GM18498 (cell line): ENCODE measurements around the gene PRAMEF5.
"Not testable (repeated sequence)": the region's sequence is repeated elsewhere in the genome, so short reads cannot be mapped to it uniquely, and the experiment has no call there.

Source experiments
- ATAC-seq: cut with Tn5 transposase; IDR thresholded peaks from one replicate; pipeline ENCODE4 v1.9.1; 2021; ENCODE audit warnings: mild to moderate bottlenecking, moderate library complexity; ENCODE audit not compliant: unreplicated experiment

PRAMEF5 gene

DNA sequence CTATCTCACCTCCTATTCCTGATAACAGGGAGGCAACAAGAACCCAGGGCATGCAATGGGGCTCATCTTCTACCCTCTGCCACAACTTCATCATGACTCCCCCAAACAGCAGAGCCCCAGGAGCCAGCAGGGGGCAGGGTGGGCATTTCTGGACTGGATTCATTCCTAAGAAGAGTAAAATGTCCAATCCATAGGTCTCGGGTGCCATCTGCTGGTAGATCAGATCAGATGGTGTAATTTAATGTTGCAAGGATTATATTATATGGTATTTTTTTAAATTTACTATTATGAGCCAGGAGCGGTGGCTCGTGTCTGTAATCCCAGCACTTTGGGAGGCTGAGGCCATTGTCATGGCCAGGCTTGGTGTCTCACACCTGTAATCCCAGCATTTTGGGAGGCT is 11.1 kb downstream of the PRAMEF5 start:
- ATAC-seq, result not testable (repeated sequence)

DNA sequence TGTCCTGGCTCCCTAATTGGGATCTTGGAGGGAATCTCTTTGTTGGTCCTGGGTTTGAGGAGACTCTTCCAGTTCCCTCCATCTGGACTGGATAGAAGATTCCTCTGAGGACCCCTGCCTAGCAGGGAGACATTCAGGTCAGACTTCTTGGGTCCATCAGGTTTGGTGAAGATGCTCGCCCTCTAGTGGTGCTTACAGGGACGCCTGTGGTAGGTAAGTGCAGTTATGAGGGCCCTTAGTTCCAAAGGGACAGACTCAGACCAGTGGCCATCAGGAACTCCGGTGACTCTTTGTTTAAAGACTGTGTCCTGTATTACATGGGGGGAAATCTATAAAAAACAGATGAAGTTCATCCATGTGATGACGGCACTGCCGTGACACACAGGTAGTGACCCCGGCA is 23.0 kb downstream of the PRAMEF5 start:
- not testable (repeated sequence) for ATAC-seq

DNA sequence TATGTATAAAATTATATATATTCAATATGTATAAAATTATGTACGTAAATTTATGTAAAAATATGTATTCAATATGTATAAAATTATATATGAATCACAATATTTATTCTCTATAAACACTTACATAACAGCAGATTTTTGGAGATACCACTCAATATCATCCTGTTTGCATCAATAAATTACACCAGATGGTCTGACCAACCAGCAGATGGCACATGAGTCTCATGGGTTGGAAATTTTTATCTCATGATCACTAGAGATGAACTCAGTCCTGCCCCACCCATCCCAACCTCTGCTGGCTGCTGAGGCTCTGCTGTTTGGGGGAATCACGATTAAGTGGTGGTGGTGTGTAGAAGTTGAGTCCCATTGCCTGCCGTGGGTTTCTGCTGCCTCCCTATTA is 25.6 kb downstream of the PRAMEF5 start:
- ATAC-seq, result not testable (repeated sequence)

DNA sequence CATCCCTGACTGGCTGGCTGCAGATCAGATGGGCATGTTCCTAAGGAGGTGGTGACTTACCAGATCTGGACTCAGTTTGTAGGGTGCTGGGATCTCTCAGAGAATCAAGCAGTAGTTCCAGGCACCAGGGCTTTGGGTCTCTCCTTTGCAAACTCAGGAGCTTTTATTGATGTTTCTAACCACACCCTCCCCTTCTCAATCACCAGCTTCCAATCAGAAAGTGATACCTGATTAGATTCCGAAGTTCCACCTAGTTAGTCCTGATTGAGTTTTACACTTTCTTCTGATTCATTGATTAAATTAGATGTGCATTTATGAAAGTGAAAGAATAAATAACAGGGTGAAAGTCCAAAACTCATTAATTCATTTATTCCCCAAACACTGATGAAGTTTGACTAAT is 31.0 kb downstream of the PRAMEF5 start, which contains the start of gene PRAMEF8:
PRAMEF8 (minus strand) TSS at position 101 of the 400 bp plus-strand sequence. CDS start 1,046 bp downstream, outside the sequence.
- not testable (repeated sequence) for ATAC-seq

DNA sequence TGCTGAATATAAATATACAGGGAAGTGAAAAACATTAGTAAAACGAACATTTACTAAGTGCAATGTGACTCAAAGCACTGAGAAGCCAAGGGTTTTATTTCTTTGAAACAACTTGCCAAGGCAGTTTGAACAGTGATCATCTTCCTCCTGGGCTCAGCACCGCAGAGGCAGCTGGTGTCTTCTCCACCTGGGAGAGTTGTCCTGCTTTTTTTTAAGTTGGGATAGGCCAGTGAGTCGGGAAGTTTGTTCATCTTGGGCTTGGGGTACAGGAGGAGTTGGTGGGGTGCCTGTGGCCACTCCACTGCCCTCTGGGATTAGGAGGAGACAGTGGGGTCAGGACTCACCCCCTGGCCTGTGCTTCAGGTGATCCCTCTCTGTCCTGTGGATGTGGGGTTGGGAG is 35.0 kb downstream of the PRAMEF5 start:
- not testable (repeated sequence) for ATAC-seq

DNA sequence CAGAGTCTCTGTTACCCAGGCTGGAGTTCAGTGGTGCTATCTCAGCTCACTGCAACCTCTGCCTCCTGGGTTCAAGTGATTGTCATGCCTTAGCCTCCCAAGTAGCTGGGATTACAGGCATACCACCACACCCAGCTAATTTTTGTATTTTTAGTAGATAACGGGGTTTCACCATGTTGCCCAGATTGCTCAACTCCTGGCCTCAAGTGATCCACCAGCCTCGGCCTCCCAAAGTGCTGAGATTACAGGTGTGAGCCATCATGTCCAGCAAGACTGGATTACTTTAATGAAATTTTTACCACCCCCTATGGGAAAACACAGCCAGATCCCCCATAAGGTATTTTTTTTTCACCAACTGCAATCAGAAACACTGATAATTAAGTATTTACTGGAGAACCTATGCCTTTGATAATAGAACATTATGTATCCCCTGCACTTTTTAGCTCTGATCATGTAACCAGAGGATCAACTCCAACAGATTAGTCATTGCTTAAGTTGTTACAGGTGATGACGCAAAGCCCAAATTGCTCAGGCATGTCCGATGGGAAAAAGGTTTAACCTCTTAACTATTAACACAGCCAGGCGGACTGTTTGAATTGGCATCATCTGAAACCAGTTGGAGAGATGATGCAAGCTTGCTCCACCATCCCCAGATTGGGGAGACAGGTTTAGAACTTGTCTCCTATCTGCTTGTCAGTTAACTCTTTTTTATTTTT is 43.4 kb downstream of the PRAMEF5 start:
- not testable (repeated sequence) for ATAC-seq

DNA sequence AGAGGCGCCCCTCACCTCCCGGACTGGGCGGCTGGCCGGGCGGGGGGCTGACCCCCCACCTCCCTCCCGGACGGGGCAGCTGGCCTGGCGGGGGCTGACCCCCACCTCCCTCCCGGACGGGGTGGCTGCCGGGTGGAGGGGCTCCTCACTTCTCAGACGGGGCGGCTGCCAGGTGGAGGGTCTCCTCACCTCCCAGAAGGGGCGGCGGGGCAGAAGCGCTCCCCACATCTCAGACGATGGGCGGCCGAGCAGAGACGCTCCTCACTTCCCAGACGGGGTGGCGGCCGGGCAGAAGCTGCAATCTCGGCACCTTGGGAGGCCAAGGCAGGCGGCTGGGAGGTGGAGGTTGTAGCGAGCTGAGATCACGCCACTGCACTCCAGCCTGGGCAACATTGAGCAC is 44.7 kb downstream of the PRAMEF5 start:
- not testable (repeated sequence) for ATAC-seq

DNA sequence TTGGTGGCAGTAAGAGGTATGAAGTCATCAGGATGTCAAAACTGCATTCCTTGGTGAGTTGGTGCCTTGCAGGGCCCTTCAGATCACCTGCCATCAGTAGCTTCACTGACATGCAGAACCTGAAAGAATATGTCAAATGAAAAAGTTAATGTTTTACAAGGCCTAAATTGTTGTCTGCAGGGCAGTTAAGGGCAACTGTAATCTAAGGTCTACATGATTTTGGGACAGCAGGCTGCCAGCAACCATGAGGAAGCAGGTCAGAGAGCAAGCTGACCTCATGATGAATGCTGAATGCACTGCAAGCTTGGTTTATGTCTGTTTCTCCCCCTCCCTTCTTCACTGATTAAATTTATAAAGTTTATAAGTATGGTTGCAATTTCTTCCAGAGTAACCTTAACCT is 48.2 kb downstream of the PRAMEF5 start:
- ATAC-seq, result not testable (repeated sequence)

DNA sequence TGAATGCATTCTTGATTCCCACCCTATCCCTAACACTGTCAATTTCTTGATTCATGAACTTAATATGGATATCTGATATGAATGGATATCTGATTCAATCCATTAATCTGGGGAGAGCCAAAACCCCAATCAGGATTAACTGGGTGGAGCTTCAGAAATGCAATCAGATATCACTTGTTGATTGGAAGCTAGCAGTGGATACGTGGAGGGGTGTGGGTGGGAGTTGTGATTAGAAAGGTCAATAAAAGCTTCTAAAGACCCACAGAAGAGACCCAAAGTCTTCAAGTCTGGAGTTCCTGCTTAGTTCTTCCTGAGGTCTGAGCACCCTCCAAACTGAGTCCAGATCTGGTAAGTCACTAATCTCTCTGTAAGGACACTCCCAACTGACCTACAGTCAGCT is 49.2 kb downstream of the PRAMEF5 start, which contains the start of gene PRAMEF33:
PRAMEF33 (plus strand) TSS at position 301 of the 400 bp plus-strand sequence. CDS start 2,416 bp downstream, outside the sequence.
- ATAC-seq, result not testable (repeated sequence)
